Measurements from ENCODE around the gene KIFC1.
A peak's percentile ranks its signal among the peaks of the same experiment; 100 is the strongest.

KIFC1 gene

DNA sequence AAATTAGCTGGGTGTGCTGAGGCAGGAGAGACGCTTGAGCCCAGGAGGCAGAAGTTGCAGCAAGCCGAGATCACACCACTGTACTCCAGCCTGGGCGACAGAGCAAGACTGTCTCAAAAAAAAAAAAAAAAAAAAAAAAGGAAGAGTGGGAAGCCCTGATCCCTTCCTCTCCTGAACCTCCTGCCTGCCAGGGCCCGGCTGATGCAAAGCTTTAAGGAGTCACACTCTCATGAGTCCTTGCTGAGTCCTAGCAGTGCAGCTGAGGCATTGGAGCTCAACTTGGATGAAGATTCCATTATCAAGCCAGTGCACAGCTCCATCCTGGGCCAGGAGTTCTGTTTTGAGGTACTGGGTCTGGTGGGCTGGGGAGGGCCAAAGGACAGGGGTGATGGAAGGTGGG lies 43.3 kb downstream of the KIFC1 start:
- DNase-seq (no peak), ATAC-seq (no peak)
- H3K27me3 Mint-ChIP-seq: no peaks in the 10 kb centered on the region
- H3K27ac Mint-ChIP-seq: peak overlapping the region in 1 of 2 donors; percentile 7
- H3K4me1 Mint-ChIP-seq: peaks cover 39% of the 10 kb centered on the region
- no peak overlapping the region for H3K4me3 Mint-ChIP-seq
- no peaks in the 10 kb centered on the region for H3K9me3 Mint-ChIP-seq

DNA sequence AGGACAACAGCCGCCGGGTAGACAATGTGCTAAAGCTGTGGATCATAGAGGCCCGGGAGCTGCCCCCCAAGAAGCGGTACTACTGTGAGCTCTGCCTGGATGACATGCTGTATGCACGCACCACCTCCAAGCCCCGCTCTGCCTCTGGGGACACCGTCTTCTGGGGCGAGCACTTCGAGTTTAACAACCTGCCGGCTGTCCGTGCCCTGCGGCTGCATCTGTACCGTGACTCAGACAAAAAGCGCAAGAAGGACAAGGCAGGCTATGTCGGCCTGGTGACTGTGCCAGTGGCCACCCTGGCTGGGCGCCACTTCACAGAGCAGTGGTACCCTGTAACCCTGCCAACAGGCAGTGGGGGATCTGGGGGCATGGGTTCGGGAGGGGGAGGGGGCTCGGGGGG lies 46.0 kb downstream of the KIFC1 start:
- no peak overlapping the region for H3K4me3 Mint-ChIP-seq
- H3K4me1 Mint-ChIP-seq: peaks cover 12% of the 10 kb centered on the region
- no peak for ATAC-seq
- DNase-seq: no peak
- no peaks in the 10 kb centered on the region for H3K9me3 Mint-ChIP-seq
- H3K27ac Mint-ChIP-seq: no peak overlapping the region
- H3K27me3 Mint-ChIP-seq: no peaks in the 10 kb centered on the region

DNA sequence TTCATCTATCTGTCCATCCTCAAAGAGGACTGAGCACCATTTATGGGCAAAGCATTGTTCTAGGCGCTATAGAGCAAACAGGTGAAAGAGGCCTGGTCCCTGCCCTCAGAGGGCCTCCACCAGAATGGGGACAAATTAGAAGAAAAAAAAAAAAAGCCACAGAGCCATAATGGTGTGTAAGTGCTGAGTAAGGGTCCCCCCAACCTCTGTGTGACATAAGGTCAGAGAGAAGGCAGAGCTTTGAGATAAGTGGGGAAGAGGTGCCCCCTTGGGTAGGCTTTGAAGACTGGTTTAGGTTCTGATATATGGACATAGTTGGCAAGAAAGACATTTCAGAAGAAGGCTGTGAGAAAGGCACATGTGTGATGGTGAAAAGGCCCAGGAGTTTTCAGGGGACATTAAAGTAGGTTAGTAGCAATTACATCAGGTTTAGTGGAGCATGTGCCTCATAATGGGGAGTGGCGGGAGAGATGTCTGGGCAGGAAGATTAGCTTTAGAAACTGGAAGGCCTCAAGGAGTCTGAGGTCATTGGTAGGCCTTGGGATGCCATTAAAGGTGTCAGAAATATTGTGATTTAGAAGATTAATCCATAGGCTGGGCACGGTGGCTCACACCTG lies 47.5 kb downstream of the KIFC1 start:
- Mint-ChIP-seq H3K27me3 (no peaks in the 10 kb centered on the region), H3K9me3 (no peaks in the 10 kb centered on the region), H3K4me1 (peaks cover under 1% of the 10 kb centered on the region), H3K4me3 (no peak overlapping the region), H3K27ac (peak overlapping the region; percentile 7 to 42)
- ATAC-seq: no peak
- no peak for DNase-seq

DNA sequence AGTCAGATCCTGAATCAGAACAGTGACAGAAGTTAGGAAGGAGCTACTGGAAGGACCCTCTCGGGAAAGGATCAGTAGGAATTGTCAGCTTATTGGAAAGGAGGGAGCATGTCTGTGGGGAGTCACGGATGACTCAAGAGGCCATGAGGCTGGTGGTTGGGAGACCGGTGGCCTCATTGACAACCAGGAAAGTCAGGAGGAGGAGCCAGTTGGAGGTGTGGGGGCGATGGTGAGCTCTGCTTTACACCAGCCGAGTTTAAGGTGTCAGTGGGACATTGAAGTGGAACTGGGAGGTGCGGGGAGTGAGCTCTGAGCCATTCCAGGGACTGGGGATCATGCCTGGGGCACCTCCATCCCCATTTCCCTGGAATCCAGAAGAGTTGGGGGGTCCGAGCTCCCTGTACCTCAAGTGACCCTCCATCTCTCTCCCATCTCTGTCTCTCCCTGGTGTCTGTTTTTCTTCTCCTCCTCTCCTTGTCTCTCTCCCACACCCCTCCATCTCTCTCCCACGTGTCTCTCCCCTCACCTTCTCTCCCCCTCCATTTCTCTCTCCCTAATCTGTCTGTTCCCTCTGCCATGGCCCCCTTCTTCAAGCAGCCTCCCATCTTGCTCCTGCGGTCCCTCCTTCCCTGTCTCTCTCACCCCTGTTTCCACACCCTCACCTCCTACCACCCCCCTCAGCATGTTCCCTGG lies 48.5 kb downstream of the KIFC1 start:
- Mint-ChIP-seq H3K27me3 (no peaks in the 10 kb centered on the region), H3K27ac (no peak overlapping the region), H3K9me3 (no peaks in the 10 kb centered on the region), H3K4me1 (no peaks in the 10 kb centered on the region), H3K4me3 (no peak overlapping the region)
- ATAC-seq: no peak
- DNase-seq: no peak

DNA sequence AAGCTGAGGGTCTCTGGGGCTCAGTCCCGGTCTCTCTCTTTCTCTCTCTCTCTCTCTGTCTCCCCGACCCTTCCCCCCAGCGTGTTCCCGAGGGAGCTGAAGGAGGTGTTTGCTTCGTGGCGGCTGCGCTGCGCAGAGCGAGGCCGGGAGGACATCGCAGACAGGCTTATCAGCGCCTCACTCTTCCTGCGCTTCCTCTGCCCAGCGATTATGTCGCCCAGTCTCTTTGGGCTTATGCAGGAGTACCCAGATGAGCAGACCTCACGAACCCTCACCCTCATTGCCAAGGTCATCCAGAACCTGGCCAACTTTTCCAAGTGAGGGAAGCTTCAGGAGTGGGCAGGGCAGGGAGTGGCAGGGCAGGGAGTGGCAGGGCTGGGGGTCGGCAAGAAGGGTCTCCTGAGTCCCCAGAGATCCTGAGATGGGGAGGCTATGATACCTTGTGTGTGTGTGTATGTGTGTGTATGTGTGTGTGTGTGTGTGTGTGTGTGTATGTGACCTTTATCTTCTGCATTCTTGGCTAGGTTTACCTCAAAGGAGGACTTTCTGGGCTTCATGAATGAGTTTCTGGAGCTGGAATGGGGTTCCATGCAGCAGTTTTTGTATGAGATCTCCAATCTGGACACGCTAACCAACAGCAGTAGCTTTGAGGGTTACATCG lies 49.2 kb downstream of the KIFC1 start:
- ATAC-seq: no peak

DNA sequence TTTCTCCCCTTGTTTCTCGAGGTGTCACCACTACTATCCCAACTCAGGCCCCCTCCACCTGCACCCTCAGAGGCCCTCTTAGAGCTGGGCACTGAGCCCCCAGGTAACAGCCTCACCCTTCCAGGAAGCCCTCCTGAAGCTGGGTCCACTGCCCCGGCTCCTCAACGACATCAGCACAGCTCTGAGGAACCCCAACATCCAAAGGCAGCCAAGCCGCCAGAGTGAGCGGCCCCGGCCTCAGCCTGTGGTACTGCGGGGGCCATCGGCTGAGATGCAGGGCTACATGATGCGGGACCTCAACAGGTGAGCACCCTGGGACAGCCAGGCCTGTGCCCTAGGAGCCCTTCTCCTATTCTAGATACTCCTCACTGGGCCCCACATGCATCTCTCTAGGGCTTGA lies 49.8 kb downstream of the KIFC1 start:
- Mint-ChIP-seq H3K27ac (no peak overlapping the region), H3K9me3 (no peaks in the 10 kb centered on the region), H3K27me3 (no peaks in the 10 kb centered on the region), H3K4me3 (no peak overlapping the region), H3K4me1 (no peaks in the 10 kb centered on the region)
- ATAC-seq (no peak), DNase-seq (no peak)

More for the DNA sequence above, 49.2 kb downstream of the KIFC1 start:
- Mint-ChIP-seq H3K27ac (no peak overlapping the region), H3K4me3 (no peak overlapping the region), H3K4me1 (no peaks in the 10 kb centered on the region), H3K9me3 (no peaks in the 10 kb centered on the region), H3K27me3 (no peaks in the 10 kb centered on the region)
- DNase-seq: no peak

DNA sequence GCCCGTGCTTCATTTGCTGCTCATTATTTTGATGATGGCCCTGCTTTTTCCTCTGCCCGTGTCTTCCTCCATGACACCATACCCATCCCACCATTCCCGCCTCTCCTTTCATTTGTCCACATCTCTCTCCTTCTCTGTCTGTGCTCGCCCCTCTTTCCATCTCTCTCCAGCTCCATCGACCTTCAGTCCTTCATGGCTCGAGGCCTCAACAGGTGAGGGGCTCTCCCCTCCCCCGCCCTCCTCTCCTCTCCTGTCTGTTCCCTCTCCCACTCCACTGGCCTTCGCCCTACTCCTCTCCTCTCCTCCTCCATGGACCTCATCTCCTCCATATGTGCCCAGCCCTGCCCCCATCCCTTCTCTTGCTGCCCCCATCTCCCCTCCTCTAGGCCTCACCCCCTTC lies 50.7 kb downstream of the KIFC1 start:
- Mint-ChIP-seq H3K4me3 (no peak overlapping the region), H3K27ac (no peak overlapping the region), H3K27me3 (no peaks in the 10 kb centered on the region), H3K4me1 (peaks cover 2% of the 10 kb centered on the region), H3K9me3 (no peaks in the 10 kb centered on the region)
- DNase-seq (no peak), ATAC-seq (no peak)

DNA sequence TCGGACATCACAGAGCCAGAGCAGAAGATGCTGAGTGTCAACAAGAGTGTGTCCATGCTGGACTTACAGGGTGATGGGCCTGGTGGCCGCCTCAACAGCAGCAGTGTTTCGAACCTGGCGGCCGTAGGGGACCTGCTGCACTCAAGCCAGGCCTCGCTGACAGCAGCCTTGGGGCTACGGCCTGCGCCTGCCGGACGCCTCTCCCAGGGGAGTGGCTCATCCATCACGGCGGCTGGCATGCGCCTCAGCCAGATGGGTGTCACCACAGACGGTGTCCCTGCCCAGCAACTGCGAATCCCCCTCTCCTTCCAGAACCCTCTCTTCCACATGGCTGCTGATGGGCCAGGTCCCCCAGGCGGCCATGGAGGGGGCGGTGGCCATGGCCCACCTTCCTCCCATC lies 51.4 kb downstream of the KIFC1 start:
- Mint-ChIP-seq H3K4me1 (peaks cover 9% of the 10 kb centered on the region), H3K9me3 (no peaks in the 10 kb centered on the region), H3K27me3 (no peaks in the 10 kb centered on the region), H3K4me3 (no peak overlapping the region), H3K27ac (peak overlapping the region in 1 of 2 donors; percentile 50)
- no peak for ATAC-seq
- no peak for DNase-seq

DNA sequence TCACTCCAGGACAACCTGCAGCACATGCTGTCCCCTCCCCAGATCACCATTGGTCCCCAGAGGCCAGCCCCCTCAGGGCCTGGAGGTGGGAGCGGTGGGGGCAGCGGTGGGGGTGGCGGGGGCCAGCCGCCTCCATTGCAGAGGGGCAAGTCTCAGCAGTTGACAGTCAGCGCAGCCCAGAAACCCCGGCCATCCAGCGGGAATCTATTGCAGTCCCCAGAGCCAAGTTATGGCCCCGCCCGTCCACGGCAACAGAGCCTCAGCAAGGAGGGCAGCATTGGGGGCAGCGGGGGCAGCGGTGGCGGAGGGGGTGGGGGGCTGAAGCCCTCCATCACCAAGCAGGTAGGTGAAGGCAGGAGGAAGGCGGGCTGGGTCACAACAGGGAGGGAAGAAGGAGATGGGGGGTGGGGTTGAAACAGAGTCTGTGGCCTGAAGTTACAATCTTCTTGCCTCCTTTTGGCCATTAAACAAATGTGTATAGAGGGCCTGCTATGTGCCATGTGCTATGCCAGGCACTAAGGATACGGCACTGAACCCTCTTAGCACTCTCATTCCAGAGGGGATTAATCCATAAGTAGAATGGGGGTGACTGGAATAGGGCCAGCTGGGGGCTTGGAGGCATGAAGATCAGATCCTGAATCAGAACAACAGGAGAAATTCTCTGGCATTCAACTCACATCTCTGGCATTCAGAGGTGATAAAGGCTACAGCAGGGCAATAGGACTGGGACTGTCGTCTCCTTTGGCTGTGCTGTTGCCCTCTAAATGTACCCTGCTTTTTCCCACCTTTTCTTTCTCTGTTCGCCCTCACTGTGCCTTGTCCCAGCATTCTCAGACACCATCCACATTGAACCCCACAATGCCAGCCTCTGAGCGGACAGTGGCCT lies 52.2 kb downstream of the KIFC1 start:
- Mint-ChIP-seq H3K9me3 (no peaks in the 10 kb centered on the region), H3K4me1 (peaks cover 12% of the 10 kb centered on the region), H3K27ac (no peak overlapping the region), H3K27me3 (no peaks in the 10 kb centered on the region), H3K4me3 (no peak overlapping the region)
- ATAC-seq: no peak
- DNase-seq: no peak

DNA sequence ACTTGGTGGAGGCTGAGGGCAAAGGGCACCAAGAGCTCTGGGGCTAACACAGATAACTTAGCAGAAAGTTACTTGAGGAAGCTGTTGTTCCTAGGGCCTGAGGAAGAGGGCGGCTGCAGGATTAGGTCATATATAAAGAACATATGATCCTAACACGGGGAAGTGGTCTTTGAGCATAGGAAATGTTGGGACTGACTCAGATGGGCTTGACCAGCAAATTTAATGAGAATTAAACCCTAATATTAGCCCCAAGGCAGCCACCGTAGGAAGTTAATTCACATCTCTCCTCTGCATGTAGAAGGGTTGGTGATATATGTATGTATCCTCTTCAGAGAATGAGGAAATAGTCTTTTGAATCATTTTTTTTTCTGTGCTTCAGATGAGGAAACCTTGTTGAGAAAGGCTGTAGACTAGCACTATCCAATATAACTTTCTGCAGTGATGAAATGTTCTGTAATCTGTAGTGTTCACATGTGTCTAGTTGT lies 53.5 kb downstream of the KIFC1 start:
- Mint-ChIP-seq H3K4me3 (no peak overlapping the region), H3K27me3 (no peaks in the 10 kb centered on the region), H3K4me1 (peaks cover 12% of the 10 kb centered on the region), H3K9me3 (no peaks in the 10 kb centered on the region), H3K27ac (peak overlapping the region; percentile 7 to 50)
- DNase-seq (no peak), ATAC-seq (no peak)

DNA sequence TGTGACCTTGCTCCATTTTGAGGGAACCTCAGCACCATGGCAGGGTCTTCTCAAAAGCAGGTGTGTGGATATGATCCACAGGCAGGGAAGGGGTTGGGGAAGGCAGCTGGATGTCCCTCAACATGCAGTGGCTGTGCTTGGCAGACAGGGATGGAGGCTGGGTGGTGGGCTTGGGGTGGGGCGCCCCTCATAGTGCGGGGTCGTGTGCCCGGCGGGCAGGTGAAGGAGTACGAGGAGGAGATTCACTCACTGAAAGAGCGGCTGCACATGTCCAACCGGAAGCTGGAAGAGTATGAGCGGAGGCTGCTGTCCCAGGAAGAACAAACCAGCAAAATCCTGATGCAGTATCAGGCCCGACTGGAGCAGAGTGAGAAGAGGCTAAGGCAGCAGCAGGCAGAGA lies 54.7 kb downstream of the KIFC1 start:
- H3K27me3 Mint-ChIP-seq: no peaks in the 10 kb centered on the region
- DNase-seq: no peak
- H3K4me3 Mint-ChIP-seq: no peak overlapping the region
- no peak for ATAC-seq
- no peaks in the 10 kb centered on the region for H3K9me3 Mint-ChIP-seq
- H3K4me1 Mint-ChIP-seq: peaks cover 19% of the 10 kb centered on the region
- H3K27ac Mint-ChIP-seq: peak overlapping the region in 1 of 2 donors; percentile 76

DNA sequence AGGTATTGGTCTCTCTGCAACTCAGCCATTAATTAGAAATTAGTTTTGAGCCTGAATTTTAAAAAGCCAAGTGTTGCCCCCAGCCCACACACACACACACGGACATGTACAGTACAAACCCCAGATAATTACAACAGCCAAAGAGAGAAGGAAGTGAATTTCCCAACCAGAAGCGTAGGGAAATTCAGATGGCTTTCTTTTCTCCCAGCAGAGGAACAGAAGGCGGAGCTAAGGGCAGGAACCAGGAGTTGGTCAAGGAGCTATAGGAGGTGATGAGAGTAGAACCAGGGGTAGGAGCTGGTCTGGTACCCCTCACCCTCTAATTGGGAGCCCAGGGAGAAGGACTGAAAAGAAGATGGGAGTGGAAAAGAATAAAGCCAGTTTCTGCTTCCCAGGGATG lies 58.8 kb downstream of the KIFC1 start:
- no peaks in the 10 kb centered on the region for H3K27me3 Mint-ChIP-seq
- DNase-seq (no peak), ATAC-seq (no peak)
- no peaks in the 10 kb centered on the region for H3K9me3 Mint-ChIP-seq
- H3K4me3 Mint-ChIP-seq: no peak overlapping the region
- H3K27ac Mint-ChIP-seq: no peak overlapping the region
- H3K4me1 Mint-ChIP-seq: peaks cover 54% of the 10 kb centered on the region

DNA sequence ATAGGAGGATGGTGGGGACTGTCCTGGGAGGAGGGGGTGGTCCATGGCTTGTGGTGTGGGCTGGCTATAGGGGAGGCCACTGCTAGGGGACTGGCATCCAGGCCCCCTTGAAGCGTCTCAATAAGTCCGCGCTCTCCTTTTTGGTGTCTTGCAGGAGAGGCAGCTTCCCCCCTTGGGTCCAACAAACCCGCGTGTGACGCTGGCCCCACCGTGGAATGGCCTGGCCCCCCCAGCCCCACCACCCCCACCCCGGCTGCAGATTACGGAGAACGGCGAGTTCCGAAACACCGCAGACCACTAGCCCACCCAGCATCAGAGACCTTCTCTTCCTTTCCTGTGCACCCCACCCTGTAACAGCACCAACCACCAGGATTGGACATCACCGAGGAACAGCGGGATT lies 60.0 kb downstream of the KIFC1 start:
- Mint-ChIP-seq H3K9me3 (no peaks in the 10 kb centered on the region), H3K27ac (no peak overlapping the region), H3K4me3 (no peak overlapping the region), H3K27me3 (no peaks in the 10 kb centered on the region), H3K4me1 (peaks cover 66% of the 10 kb centered on the region)
- ATAC-seq (no peak), DNase-seq (peak in 1 of 2 donors; percentile 4)

DNA sequence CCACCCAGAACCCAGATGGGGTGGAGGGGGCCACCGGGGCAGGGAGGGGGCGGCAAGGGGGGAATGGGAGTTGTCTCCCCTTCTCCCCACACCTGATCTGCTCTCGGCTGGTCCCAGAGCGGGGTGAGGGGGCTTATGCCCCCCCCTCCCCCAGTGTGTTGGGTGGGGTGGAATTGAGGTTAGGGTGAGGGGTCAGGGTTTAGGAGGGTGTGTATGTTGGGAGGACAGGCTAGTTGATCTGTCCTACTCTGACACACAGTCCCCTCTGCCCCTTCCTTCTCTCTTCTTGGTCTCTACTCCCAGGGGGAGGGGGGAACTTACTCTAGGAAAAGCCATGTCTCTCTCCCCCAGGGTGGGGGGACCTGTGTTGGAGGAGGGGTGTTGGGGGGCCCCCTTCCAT lies 60.9 kb downstream of the KIFC1 start:
- no peak for ATAC-seq
- peak in 1 of 2 donors; percentile 9 for DNase-seq
- Mint-ChIP-seq H3K4me1 (peaks cover 62% of the 10 kb centered on the region), H3K4me3 (no peak overlapping the region), H3K9me3 (no peaks in the 10 kb centered on the region), H3K27me3 (no peaks in the 10 kb centered on the region), H3K27ac (peak overlapping the region in 1 of 2 donors; percentile 85)

DNA sequence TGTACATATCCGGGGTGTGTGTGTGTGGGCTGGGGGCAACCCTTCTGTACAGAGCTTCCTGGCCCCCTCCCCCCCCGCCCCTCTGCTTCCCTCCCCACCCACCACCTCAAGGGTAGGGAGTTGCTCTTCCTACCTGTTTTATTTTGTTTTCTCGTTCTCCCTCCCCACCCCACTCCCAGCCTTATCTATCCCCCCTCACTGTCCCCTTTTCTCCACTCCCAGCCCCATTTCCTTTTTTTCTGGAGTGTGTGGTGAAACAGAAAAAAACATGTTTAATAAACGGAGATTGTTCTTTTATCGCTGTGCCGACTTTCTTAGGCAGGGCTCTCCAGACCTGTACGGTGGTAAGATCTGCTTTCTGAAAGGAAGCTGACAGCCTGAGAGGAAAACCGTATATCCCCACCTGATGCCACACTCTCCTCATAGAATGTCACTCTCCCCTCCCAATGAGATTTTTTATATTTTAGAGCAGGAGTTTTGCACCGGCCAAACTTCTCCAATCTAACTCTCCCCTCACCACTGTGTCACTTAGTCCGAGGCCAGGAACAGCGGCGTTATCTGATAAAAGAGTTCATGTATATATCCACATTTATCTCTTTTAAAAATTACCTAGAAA lies 61.9 kb downstream of the KIFC1 start:
- no peaks in the 10 kb centered on the region for H3K27me3 Mint-ChIP-seq
- ATAC-seq (no peak), DNase-seq (peak in 1 of 2 donors; percentile 8)
- no peaks in the 10 kb centered on the region for H3K9me3 Mint-ChIP-seq
- peaks cover 54% of the 10 kb centered on the region for H3K4me1 Mint-ChIP-seq
- peak overlapping the region; percentile 93 to 97 for H3K4me3 Mint-ChIP-seq
- H3K27ac Mint-ChIP-seq: peak overlapping the region; percentile 93 to 95

Measured in stimulated activated naive CD8-positive, alpha-beta T cell treated with anti-CD3 and anti-CD28 coated beads, Interleukin-15, amount 100 ng/mL, for 72 hours (primary cell).